Motor neuron (in vitro differentiated cells): ENCODE data around the gene SUSD6. TPM values are rescaled to one million over a fixed set of nuclear protein-coding genes. Genes with fewer than 3 reads are reported as not detected.

Experiments
- ATAC-seq, 8 experiments: fragments of 200-7000 bp; cut with Tn5 transposase; replicated peaks in 6 of 8; 2 replicates each; pipeline ENCODE4 v1.8.0; 2021; ENCODE audit warnings: mild to moderate bottlenecking in 8 of 8, moderate library complexity in 8 of 8
- H3K27ac ChIP-seq, 2 donors: fragments of 250-450 bp; sonication (Bioruptor Pico); 2 replicates each; pipeline ENCODE4 v1.9.0; 2021; ENCODE audit warnings: antibody characterized with exemption in 2 of 2, mild to moderate bottlenecking in 2 of 2, moderate library complexity in 1 of 2
- H3K4me1 ChIP-seq, 2 donors: fragments of 250-450 bp; sonication (Bioruptor Pico); replicated peaks in 1 of 2; 2 replicates each; pipeline ENCODE4 v1.6.1; 2021; ENCODE audit warnings: antibody characterized with exemption in 2 of 2, mild to moderate bottlenecking in 2 of 2, moderate library complexity in 1 of 2
- H3K4me3 ChIP-seq, 5 donors: fragments of 250-450 bp; sonication (Bioruptor Pico); 2 replicates each; pipeline ENCODE4 v1.9.0; 2021; ENCODE audit warnings: antibody characterized with exemption in 5 of 5, mild to moderate bottlenecking in 5 of 5, moderate library complexity in 4 of 5
- WGBS, 10 experiments: fragments of 450-650 bp; shearing (Covaris generic); methylation state at CpG; one replicate each; pipeline ENCODE4 v1.0.0; 2022; 5-methylcytosine and 5-hydroxymethylcytosine counted together
- in situ Hi-C, 9 experiments: fragments of 400-800 bp; cut with MboI; loops; one replicate each; pipeline ENCODE4 v1.15.0; 2021; ENCODE audit warnings: low sequenced_read_pairs in 9 of 9, low pct_unique_long_range_greater_than_20kb in 2 of 9; ENCODE audit not compliant: unreplicated experiment in 9 of 9
- total RNA-seq, 8 experiments: library from RNA; unstranded; fragments of 300-600 nt; gene quantifications; 2 replicates each; pipeline versions ENCODE4 v1.2.3 to v1.2.4, GENCODE V29; 2022

The SUSD6 gene
- total RNA-seq = 10 to 100 TPM in 5 of 8 experiments, 1 to 10 TPM in 3; 6.5 to 36.3 (median 12.2) TPM

DNA sequence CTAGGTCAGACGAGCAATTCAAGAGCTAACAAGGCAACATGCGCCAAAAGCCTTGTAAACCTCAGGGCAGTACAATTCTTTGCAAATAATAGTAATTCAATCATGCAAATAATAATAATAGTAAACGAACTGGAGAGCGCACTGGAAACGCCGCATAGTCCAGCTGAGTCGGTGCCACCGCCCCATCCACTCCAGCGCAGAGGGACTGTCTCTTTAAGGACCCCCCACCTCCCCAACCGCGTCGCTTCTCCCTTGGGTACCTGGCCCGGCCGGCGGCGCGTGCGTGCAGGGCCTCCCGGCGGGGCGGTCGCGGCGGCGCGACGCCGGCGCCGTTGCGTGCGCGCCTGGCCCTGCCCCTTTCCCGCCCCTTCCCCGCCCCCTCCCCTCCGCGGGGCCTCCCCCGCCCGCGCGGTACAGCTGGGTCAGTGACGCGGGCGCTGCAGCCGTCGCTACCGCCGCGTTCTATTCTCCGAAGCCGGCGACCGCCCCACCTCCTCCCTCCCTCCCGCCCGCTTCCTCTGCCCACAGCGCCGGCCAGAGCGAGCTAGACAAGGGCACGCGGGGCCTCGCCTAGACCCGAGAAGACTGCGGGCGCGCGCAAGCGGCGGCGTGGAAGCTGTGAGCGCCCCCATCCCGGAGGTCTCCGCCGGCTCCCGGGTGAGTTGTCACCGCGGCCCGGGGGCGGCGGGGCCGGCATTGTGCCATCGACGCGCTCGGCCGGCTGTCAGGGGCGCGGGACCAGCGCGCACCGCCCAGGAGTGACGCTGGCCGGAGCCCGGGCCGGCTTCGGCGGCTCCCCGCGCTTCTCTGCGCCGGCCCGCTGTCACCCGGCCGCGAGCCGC, at the start of gene SUSD6:
SUSD6 (plus strand) TSS at position 425 of the 842 bp plus-strand sequence. CDS start 46,997 bp downstream, outside the sequence.
- in situ Hi-C loops = no loop called here
- H3K27ac ChIP-seq = peak within 1 kb of the TSS; percentile 91 to 92
- H3K4me3 ChIP-seq = peak within 1 kb of the TSS; percentile 73 to 94 (median 90)
- peak; percentile 71 to 93 (median 90) for ATAC-seq
- WGBS, 10 experiments = 0 to 5% (median 2%) methylated on average over 2 to 7 of the region's 105 CpGs; no CpG with 5 or more reads in 7 of the 10 experiments
- peaks cover 32 to 33% of the 10 kb centered on the region in 2 donors for H3K4me1 ChIP-seq

DNA sequence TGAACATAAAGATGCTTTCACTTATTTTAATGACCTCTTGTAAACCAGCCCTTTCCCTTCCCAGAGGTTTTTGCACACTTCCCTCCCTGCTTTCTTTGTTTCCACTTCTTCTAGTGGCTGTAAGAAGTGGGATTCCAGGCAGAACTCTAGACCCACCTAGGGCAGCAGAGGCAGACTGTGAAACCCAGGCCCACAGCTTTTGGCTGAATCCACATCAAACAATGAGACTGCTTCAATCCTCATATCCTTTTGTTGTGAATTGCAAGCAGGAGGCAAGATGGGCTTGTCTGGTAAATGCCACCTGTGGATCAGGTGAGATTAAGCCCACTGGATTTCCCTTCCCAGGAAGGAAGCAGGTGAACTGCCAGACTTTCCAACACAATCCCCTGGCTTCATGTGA, 49.5 kb upstream of the SUSD6 start:
- in situ Hi-C loops = no loop called here

GRCh38 chr14:69567563-69567962, 43.8 kb upstream of the SUSD6 start:
- in situ Hi-C loops = no loop called here
- no peak for ATAC-seq
- peaks cover 13 to 15% of the 10 kb centered on the region in 2 donors for H3K4me1 ChIP-seq
- no peak overlapping the region for H3K4me3 ChIP-seq
- 29 to 96% (median 80%) methylated on average over 1 to 5 of the region's 5 CpGs; no CpG with 5 or more reads in 1 of the 10 experiments for WGBS, 10 experiments
- no peak overlapping the region for H3K27ac ChIP-seq

More for the DNA sequence above, 49.5 kb upstream of the SUSD6 start:
- no peak for ATAC-seq
- Histone ChIP-seq H3K4me3 (no peak overlapping the region), H3K27ac (no peak overlapping the region), H3K4me1 (peaks cover 19 to 25% of the 10 kb centered on the region in 2 donors)

GRCh38 chr14:69569859-69570258, 41.5 kb upstream of the SUSD6 start:
- Histone ChIP-seq H3K4me3 (no peak overlapping the region), H3K4me1 (peaks cover 22 to 23% of the 10 kb centered on the region in 2 donors), H3K27ac (no peak overlapping the region)
- in situ Hi-C loops = no loop called here
- ATAC-seq = no peak
- 0 to 79% (median 36%) methylated on average over 1 to 2 of the region's 2 CpGs; no CpG with 5 or more reads in 2 of the 10 experiments for WGBS, 10 experiments

DNA sequence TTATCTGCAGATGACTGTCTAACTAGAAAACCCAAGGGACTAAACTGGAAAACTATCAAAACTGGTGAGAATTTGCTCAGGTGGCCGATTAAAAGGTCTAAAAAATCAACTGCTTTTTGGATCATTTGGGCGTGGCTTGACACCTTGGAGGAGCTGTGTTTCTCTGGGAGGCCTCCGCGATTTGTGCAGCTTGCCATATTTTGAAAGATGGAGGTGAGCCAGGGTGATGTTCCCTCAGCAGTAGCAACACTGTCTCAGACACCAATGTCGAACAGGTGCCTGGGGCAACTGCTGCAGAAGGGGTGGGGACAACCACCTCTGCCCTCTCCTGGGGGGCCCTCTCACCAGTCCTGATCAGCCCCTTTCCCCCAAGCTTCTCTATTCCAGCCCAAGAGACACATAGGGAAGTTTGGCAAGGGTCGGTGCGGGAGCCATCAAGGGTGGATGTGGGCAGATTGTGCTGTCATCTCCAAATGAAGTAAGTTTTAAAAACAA, 40.5 kb upstream of the SUSD6 start:
- Histone ChIP-seq H3K27ac (no peak overlapping the region), H3K4me1 (peaks cover 23 to 24% of the 10 kb centered on the region in 2 donors), H3K4me3 (no peak overlapping the region)
- in situ Hi-C loops = no loop called here
- 10 to 93% (median 87%) methylated on average over 2 to 4 of the region's 7 CpGs; no CpG with 5 or more reads in 4 of the 10 experiments for WGBS, 10 experiments
- ATAC-seq = no peak

- H3K27ac ChIP-seq = no peak overlapping the region
- ATAC-seq = no peak
- 0 to 100% (median 30%) methylated on average over 1 to 18 of the region's 62 CpGs; no CpG with 5 or more reads in 1 of the 10 experiments for WGBS, 10 experiments
- in situ Hi-C loops = no loop called here
- peak overlapping the region in 4 of 5 donors; percentile 12 to 22 (median 19) for H3K4me3 ChIP-seq
- H3K4me1 ChIP-seq = peaks cover 23 to 24% of the 10 kb centered on the region in 2 donors
Observed at GRCh38 chr14:69571449-69572029, 39.9 kb upstream of the SUSD6 start.

DNA sequence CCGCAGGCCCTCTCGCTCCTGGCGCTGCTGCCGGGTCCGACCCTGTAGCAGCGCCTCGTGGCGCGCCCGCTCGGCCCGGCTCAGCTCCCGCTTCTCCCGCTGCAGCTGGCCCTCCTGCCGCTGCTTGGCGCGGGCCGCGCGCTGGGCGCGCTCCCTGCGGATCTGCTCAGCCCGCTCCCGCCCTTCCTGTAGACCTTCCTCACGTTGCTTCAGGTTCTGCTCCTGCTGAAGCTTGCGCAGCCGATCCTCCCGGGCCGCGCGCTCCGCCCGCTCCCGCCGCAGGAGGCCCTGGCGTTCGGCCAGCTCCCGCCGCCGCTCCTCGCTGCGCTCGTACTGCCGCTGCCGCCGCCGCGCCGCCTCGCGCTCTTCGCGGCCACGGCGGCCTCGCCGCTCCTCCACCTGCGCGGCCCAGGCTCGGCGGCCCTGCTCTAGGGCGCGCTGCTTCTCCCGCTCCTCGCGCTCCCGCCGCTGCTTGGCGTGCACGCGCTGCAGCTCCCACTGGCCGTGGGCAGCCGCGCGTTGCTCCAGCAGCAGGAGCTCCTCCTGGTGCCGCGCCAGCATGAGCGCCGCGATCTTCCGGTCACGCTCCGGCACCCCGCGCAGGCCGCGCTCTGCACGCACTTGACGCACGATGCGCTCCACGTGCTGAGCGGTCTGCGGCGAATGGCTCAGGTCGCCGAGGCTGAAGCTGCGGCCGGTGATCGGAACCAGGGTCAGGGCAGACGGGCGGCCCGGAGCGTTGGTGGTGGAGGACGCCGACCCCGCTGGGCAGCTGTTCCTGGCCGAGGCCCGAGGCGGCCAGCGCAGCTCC, 39.2 kb upstream of the SUSD6 start:
- Histone ChIP-seq H3K4me1 (peaks cover 23 to 24% of the 10 kb centered on the region in 2 donors), H3K27ac (peak overlapping the region; percentile 11 to 12), H3K4me3 (peak overlapping the region in 4 of 5 donors; percentile 12 to 22 (median 19))
- ATAC-seq = peak in 6 of 8 experiments; percentile 24 to 56 (median 48)
- WGBS, 10 experiments = 3 to 62% (median 41%) methylated on average over 7 to 52 of the region's 112 CpGs; no CpG with 5 or more reads in 6 of the 10 experiments
- in situ Hi-C loops = no loop called here

- 80% methylated on average over 2 of the region's 40 CpGs; no CpG with 5 or more reads in 9 of the 10 experiments for WGBS, 10 experiments
- Histone ChIP-seq H3K27ac (no peak overlapping the region), H3K4me3 (no peak overlapping the region), H3K4me1 (peaks cover 23 to 24% of the 10 kb centered on the region in 2 donors)
- peak in 1 of 8 experiments; percentile 2 for ATAC-seq
- in situ Hi-C loops = no loop called here
Observed at GRCh38 chr14:69572841-69573135, 38.6 kb upstream of the SUSD6 start.

DNA sequence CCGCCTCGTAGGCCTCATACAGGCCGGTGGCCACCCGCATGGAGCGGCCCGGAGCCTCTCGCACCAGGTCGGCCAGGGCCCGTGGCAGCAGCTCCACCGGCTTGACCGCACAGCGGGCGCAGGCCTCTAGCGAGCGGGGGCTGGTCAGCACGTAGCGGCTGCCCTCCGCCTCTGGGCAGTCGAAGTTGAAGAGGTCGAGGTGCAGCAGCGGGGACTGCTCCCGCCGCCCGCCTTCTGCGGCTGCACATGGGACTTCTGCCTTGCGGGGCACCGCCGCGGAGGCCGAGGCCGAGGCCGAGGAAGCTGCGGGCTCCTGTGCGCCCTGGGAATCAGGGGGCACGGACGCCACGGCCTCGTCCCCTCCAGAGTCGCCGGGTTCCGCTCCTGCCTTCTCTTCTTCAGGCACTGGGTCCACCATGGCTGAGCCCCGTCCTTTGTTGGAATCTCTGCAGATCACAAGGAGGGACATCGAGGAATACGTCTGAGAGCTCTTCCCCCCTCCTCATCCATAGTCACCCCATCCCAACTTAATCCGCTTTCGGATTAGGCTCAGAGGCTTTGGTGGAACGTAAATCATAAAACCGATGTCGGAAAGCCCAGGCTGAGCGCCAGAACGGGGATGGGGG, 38.1 kb upstream of the SUSD6 start:
- peak in 1 of 8 experiments; percentile 2 for ATAC-seq
- WGBS, 10 experiments = 0 to 75% (median 20%) methylated on average over 1 to 26 of the region's 51 CpGs; no CpG with 5 or more reads in 4 of the 10 experiments
- in situ Hi-C loops = no loop called here
- peaks cover 23 to 24% of the 10 kb centered on the region in 2 donors for H3K4me1 ChIP-seq
- peak overlapping the region; percentile 48 to 68 (median 57) for H3K4me3 ChIP-seq
- peak overlapping the region; percentile 70 for H3K27ac ChIP-seq

- peak overlapping the region; percentile 48 to 68 (median 57) for H3K4me3 ChIP-seq
- in situ Hi-C loops = no loop called here
- 4 to 20% (median 10%) methylated on average over 2 to 7 of the region's 15 CpGs; no CpG with 5 or more reads in 5 of the 10 experiments for whole genome bisulfite sequencing, 10 experiments
- peak overlapping the region; percentile 70 for H3K27ac ChIP-seq
- ATAC-seq = peak in 5 of 8 experiments; percentile 31 to 53 (median 41)
- H3K4me1 ChIP-seq = peaks cover 23 to 24% of the 10 kb centered on the region in 2 donors
Observed at GRCh38 chr14:69573831-69574262, 37.5 kb upstream of the SUSD6 start.

DNA sequence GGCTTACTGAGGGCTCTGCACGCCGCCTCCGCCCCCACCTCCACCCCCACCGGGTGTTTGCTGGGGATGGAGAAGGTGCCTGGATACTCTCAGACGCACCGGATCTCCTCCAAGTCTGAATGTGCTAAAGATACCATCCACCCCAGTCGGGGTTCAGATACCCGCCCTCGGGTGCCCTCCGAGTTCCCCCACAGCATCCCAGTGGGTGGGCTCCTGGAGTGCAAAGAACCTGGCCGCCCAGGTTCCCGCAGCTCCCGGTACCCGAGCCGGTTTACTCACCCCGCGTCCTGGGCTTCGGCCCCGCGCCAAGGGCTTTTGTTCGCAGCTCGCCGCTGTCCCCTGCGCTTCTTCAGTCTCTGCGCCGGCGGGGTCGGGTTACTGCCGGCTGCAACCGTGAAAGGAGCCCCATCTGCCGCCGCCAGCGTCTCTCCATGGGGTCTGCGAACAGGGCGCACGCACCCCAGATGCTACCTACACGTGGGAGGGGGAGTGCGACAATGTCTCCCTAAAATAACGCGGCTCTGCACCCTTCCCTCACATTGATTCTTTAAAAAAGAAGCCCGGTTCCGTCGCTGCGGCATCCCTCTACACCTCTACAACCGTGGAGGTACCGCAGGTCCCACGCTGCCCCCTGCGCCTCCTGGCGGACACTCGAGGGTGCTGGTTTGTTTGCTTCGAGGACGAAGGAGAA, 37.0 kb upstream of the SUSD6 start, which contains the start of gene CCDC177:
CCDC177 (minus strand) TSS at position 609 of the 691 bp plus-strand sequence. CDS start 1,249 bp downstream, outside the sequence.
- in situ Hi-C loops = no loop called here

More for the DNA sequence above, 37.0 kb upstream of the SUSD6 start, which contains the start of gene CCDC177:
- H3K4me1 ChIP-seq = peaks cover 23 to 24% of the 10 kb centered on the region in 2 donors
- H3K27ac ChIP-seq = peak within 1 kb of the TSS; percentile 70
- H3K4me3 ChIP-seq = peak within 1 kb of the TSS; percentile 48 to 68 (median 57)
- WGBS, 10 experiments = 0 to 10% (median 2%) methylated on average over 2 to 6 of the region's 52 CpGs; no CpG with 5 or more reads in 6 of the 10 experiments
- ATAC-seq = peak; percentile 51 to 90 (median 74)
